Measurements from ENCODE around the gene STK39.

STK39 gene

GRCh38 chr2:167988296-167988695, 259.1 kb downstream of the STK39 start:
- no peak for TF ChIP-seq CTCF (IDR thresholded peaks at IDR 0.05)

DNA sequence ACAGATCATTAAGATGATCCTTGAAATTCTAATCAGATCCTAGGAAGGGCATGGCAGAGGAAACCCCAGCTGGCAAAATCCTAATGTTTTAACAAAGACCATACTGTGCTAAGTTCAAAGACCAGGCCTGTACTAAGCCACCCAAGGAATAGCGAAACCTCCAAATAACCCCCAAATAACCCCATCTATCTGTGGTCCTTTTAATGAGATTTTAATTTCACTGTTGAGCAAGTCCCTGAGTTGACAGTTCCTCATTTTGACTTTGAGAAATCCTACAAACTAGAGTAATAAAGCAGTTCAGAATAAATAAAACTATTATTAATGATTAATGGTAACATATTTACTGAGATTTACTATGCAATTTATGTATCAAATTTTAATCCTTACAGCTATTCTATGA, 259.8 kb downstream of the STK39 start:
- TF ChIP-seq CTCF (IDR thresholded peaks at IDR 0.05), result no peak

DNA sequence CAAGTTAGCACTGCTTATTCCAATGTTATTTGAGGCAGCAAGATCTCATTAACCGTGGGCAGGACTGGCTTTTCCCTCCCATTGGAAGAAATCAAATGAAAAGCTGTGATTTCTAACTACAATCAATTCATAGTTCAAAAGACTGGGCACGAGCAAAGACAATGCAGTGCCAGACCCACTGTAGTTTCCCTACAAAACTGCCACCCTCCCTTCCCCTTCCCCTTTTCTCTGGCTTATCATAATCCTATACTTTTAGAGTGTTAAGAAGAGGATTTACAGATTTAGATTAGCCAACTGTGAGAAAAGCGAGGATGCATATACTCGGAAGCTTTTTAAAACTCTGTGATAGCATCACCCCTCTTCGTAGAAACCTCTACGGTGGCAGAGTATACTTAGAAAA, 260.4 kb downstream of the STK39 start:
- no peak for TF ChIP-seq CTCF (IDR thresholded peaks at IDR 0.05)

- no peak for TF ChIP-seq CTCF (IDR thresholded peaks at IDR 0.05)
Observed at GRCh38 chr2:167986223-167986622, 261.2 kb downstream of the STK39 start.

DNA sequence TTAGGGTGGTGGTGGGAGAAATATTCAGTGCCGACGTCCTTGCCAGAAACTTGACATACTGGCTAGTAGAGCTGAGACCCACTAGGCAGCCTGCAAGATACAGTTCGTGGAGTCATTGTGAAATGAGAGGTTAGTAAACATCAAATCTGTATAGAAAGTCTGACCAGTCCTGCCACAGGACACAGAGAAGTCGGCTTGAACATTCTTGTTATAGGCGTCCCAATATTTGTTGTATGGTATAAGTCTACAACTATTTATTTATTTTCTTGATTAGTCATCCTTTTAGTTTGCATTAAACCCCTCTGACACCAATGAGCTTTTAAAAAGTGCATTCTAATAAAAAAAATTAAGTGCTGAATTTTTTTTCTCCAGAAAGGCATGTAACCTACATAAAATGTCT, 265.4 kb downstream of the STK39 start:
- TF ChIP-seq CTCF (IDR thresholded peaks at IDR 0.05), result no peak

- TF ChIP-seq CTCF (IDR thresholded peaks at IDR 0.05), result no peak
Observed at GRCh38 chr2:167980439-167980838, 267.0 kb downstream of the STK39 start.

GRCh38 chr2:167972746-167973145, 274.6 kb downstream of the STK39 start:
- no peak for TF ChIP-seq CTCF (IDR thresholded peaks at IDR 0.05)

- TF ChIP-seq CTCF (IDR thresholded peaks at IDR 0.05), result no peak
Observed at GRCh38 chr2:167972020-167972419, 275.4 kb downstream of the STK39 start.
